HEK293T (cell line): ENCODE results near the gene TMX2.
"Not testable (repeated sequence)": the region's sequence is repeated elsewhere in the genome, so short reads cannot be mapped to it uniquely, and the experiment has no call there.

Experiments
- CTCF ChIA-PET: fragments of 350-600 bp; formaldehyde crosslinking; extraction: SDS; loops from one replicate; lab custom pipeline; 2021; ENCODE audit warnings: antibody characterized with exemption, inconsistent platforms; lab: Yijun Ruan, JAX
- POLR2A ChIA-PET: fragments of 350-600 bp; formaldehyde crosslinking; extraction: SDS; loops from one replicate; lab custom pipeline; 2020; ENCODE audit warnings: antibody characterized with exemption, inconsistent platforms; lab: Yijun Ruan, JAX
- DNase-seq: peaks from one replicate; pipeline ENCODE4 v3.0.0; 2012; ENCODE audit warnings: mixed read lengths; ENCODE audit errors: extremely low spot score
- ARNT ChIP-seq: fragments of 450-650 bp; IDR thresholded peaks from 2 replicates; pipeline ENCODE4 v1.6.1; 2017; ENCODE audit warnings: mild to moderate bottlenecking
- BHLHE40 ChIP-seq: fragments of 450-650 bp; IDR thresholded peaks from 2 replicates; pipeline ENCODE4 v1.6.1; 2016; ENCODE audit warnings: mild to moderate bottlenecking, moderate library complexity, borderline replicate concordance
- CTBP1 ChIP-seq: fragments of 450-650 bp; IDR thresholded peaks from 2 replicates; pipeline ENCODE4 v1.6.1; 2016; ENCODE audit warnings: borderline replicate concordance
- ELF4 ChIP-seq: fragments of 450-650 bp; IDR thresholded peaks from 2 replicates; pipeline ENCODE4 v1.6.1; 2017; ENCODE audit warnings: antibody characterized with exemption
- FOXA1 ChIP-seq: fragments of 450-650 bp; IDR thresholded peaks from 2 replicates; pipeline ENCODE4 v1.6.1; 2016; ENCODE audit warnings: mild to moderate bottlenecking
- FOXK2 ChIP-seq: fragments of 450-650 bp; IDR thresholded peaks from 2 replicates; pipeline ENCODE4 v1.6.1; 2016; ENCODE audit warnings: mild to moderate bottlenecking
- FOXM1 ChIP-seq: fragments of 450-650 bp; IDR thresholded peaks from 2 replicates; pipeline ENCODE4 v1.6.1; 2017; ENCODE audit warnings: mild to moderate bottlenecking, borderline replicate concordance
- HDGF ChIP-seq: fragments of 450-650 bp; IDR thresholded peaks from 2 replicates; pipeline ENCODE4 v1.6.1; 2017; ENCODE audit warnings: antibody characterized with exemption, borderline replicate concordance
- L3MBTL2 ChIP-seq: fragments of 450-650 bp; conservative IDR thresholded peaks from 2 replicates; pipeline ENCODE4 v1.6.1; 2016; ENCODE audit warnings: mild to moderate bottlenecking
- LEF1 ChIP-seq: fragments of 450-650 bp; IDR thresholded peaks from 2 replicates; pipeline ENCODE4 v1.6.1; 2017; ENCODE audit warnings: mild to moderate bottlenecking, borderline replicate concordance
- NFRKB ChIP-seq: fragments of 450-650 bp; IDR thresholded peaks from 2 replicates; pipeline ENCODE4 v1.6.1; 2016; ENCODE audit warnings: mild to moderate bottlenecking, moderate library complexity
- PKNOX1 ChIP-seq: fragments of 450-650 bp; IDR thresholded peaks from 2 replicates; pipeline ENCODE4 v1.6.1; 2016
- SP1 ChIP-seq: fragments of 450-650 bp; IDR thresholded peaks from 2 replicates; pipeline ENCODE4 v1.6.1; 2017
- SUZ12 ChIP-seq: fragments of 450-650 bp; IDR thresholded peaks from 2 replicates; pipeline ENCODE4 v1.6.1; 2016; ENCODE audit warnings: mild to moderate bottlenecking
- TARDBP ChIP-seq: fragments of 450-650 bp; IDR thresholded peaks from 2 replicates; pipeline ENCODE4 v1.6.1; 2016
- ZNF384 ChIP-seq: fragments of 450-650 bp; IDR thresholded peaks from 2 replicates; pipeline ENCODE4 v1.6.1; 2016

Gene TMX2

GRCh38 chr11:57668434-57668782 is 44.0 kb upstream of the TMX2 start:
- ChIA-PET CTCF (interaction anchor here (0.6 kb wide), 1 partner anchor 171 kb away, joined by 3 read pairs; no protein-coding TSS in a partner anchor), POLR2A (no interaction called here)
- no peak for TF ChIP-seq ZNF384
- no peak for TF ChIP-seq TARDBP
- TF ChIP-seq HDGF = no peak
- no peak for TF ChIP-seq SUZ12
- no peak for TF ChIP-seq NFRKB
- TF ChIP-seq FOXK2 = no peak
- no peak for TF ChIP-seq FOXM1
- no peak for TF ChIP-seq FOXA1
- no peak for TF ChIP-seq L3MBTL2
- no peak for TF ChIP-seq BHLHE40
- TF ChIP-seq PKNOX1 = no peak
- TF ChIP-seq CTBP1 = no peak
- TF ChIP-seq SP1 = no peak
- no peak for TF ChIP-seq LEF1
- no peak for TF ChIP-seq ELF4
- TF ChIP-seq ARNT = no peak
- DNase-seq = no peak

GRCh38 chr11:57674251-57674650 is 38.1 kb upstream of the TMX2 start:
- no peak for TF ChIP-seq CTBP1
- TF ChIP-seq ARNT = no peak
- TF ChIP-seq SUZ12 = no peak
- no peak for TF ChIP-seq ELF4
- no peak for TF ChIP-seq FOXA1
- TF ChIP-seq TARDBP = no peak
- TF ChIP-seq L3MBTL2 = no peak
- no peak for TF ChIP-seq FOXM1
- TF ChIP-seq HDGF = no peak
- POLR2A ChIA-PET = no interaction called here
- CTCF ChIA-PET = no interaction called here
- no peak for DNase-seq

- no peak for DNase-seq
- TF ChIP-seq ARNT (no peak), ZNF384 (no peak), ELF4 (no peak), HDGF (no peak), FOXK2 (no peak), LEF1 (no peak), NFRKB (no peak), L3MBTL2 (no peak), BHLHE40 (no peak)
- POLR2A ChIA-PET = interaction anchor here (1.2 to 1.4 kb wide), 2 partner anchors 8 to 37 kb away, joined by 4 read pairs; partner anchors contain the start of genes MED19 and TMX2
- CTCF ChIA-PET = interaction anchor here (0.6 kb wide), 1 partner anchor 108 kb away, joined by 3 read pairs; the partner anchor contains the start of gene UBE2L6
Measured at GRCh38 chr11:57675176-57675941, 37.0 kb upstream of the TMX2 start.

- ChIA-PET POLR2A (no interaction called here), CTCF (no interaction called here)
- TF ChIP-seq FOXM1 (no peak), NFRKB (no peak), TARDBP (no peak), FOXK2 (no peak), L3MBTL2 (no peak), SP1 (no peak), LEF1 (no peak), SUZ12 (no peak), ELF4 (no peak), PKNOX1 (no peak), CTBP1 (no peak), ZNF384 (no peak), HDGF (no peak), ARNT (no peak), FOXA1 (no peak), BHLHE40 (no peak)
- DNase-seq = no peak
Measured at GRCh38 chr11:57679396-57679795, 33.0 kb upstream of the TMX2 start.

GRCh38 chr11:57680552-57680874 is 31.9 kb upstream of the TMX2 start:
- ChIA-PET CTCF (no interaction called here), POLR2A (interaction anchor here (0.8 to 1.3 kb wide), 2 partner anchors 18 to 898 kb away, joined by 3 to 4 read pairs; no protein-coding TSS in a partner anchor)
- no peak for TF ChIP-seq ELF4
- TF ChIP-seq SUZ12 = no peak
- TF ChIP-seq LEF1 = no peak
- TF ChIP-seq ZNF384 = no peak
- no peak for TF ChIP-seq FOXA1
- TF ChIP-seq TARDBP = no peak
- no peak for TF ChIP-seq NFRKB
- TF ChIP-seq SP1 = no peak
- TF ChIP-seq ARNT = no peak
- no peak for TF ChIP-seq PKNOX1
- no peak for TF ChIP-seq FOXM1
- no peak for TF ChIP-seq CTBP1
- no peak for DNase-seq

- DNase-seq = no peak
- ChIA-PET CTCF (no interaction called here), POLR2A (interaction anchor here (1.3 kb wide), 1 partner anchor 17 kb away, joined by 4 read pairs; no protein-coding TSS in a partner anchor)
- no peak for TF ChIP-seq LEF1
- no peak for TF ChIP-seq SP1
- TF ChIP-seq ARNT = no peak
Measured at GRCh38 chr11:57681168-57681567, 31.2 kb upstream of the TMX2 start.

GRCh38 chr11:57690474-57690873 is 21.9 kb upstream of the TMX2 start:
- DNase-seq, CTCF ChIA-PET, POLR2A ChIA-PET: not testable (repeated sequence)
